K562 (cell line): ENCODE results near the gene RPS6KA2. TPM values are rescaled to one million over a fixed set of nuclear protein-coding genes. Genes with fewer than 3 reads are reported as not detected.

Source experiments
- ATAC-seq: fragments of 200-7000 bp; cut with Tn5 transposase; 3 replicates; pipeline ENCODE4 v1.9.1; 2020; ENCODE audit warnings: moderate library complexity
- BruUV-seq: library from RNA; stranded (reverse); fragments of 400-500 nt; replicated peaks from 2 replicates; lab custom pipeline; 2021; lab: Mats Ljungman, UMichigan
- CTCF ChIA-PET: fragments of 300-600 bp; formaldehyde crosslinking; extraction: SDS; loops from one replicate; lab custom pipeline; 2021; ENCODE audit warnings: low intra/inter-chr PET ratio; lab: Yijun Ruan, JAX
- POLR2A ChIA-PET: fragments of 300-600, 350-650 bp; sonication (Branson Sonifier 250); formaldehyde crosslinking; extraction: SDS; loops from one replicate; lab custom pipeline; 2021; ENCODE audit warnings: antibody characterized with exemption, inconsistent platforms; lab: Yijun Ruan, JAX
- DNase-seq, 4 experiments: peaks; one replicate each; pipeline versions ENCODE4 v3.0.0 to v3.0.0-alpha.2; 2011 to 2018; ENCODE audit warnings: low spot score in 3 of 4, mixed read lengths in 3 of 4; ENCODE audit errors: extremely low read depth in 1 of 4
- FAIRE-seq: peaks from 2 replicates; lab custom pipeline; 2011; peaks lifted over from hg19 to GRCh38; lab: Jason Lieb, UNC
- H2AFZ ChIP-seq: 2 replicates; pipeline ENCODE4 v1.6.0; 2011; ENCODE audit warnings: low read depth, low read length, control low read depth, inconsistent platforms
- H3K27ac ChIP-seq: fragments of 200-600 bp; 3 replicates; pipeline ENCODE4 v1.8.0; 2011; ENCODE audit warnings: low read depth, mild to moderate bottlenecking, control low read depth, inconsistent platforms, low read length, moderate library complexity, mixed read lengths; ENCODE audit errors: extremely low read depth
- H3K27me3 ChIP-seq, 2 experiments: fragments of 300-600 bp in 1 of 2; 2 replicates in 1 of 2; 3 replicates in 1 of 2; pipeline versions ENCODE4 v1.6.0 to v1.8.0; 2011; ENCODE audit warnings: inconsistent platforms in 2 of 2, low read length in 2 of 2, mild to moderate bottlenecking in 1 of 2, mixed read lengths in 1 of 2, moderate library complexity in 1 of 2; ENCODE audit not compliant: control insufficient read depth in 2 of 2, insufficient read depth in 2 of 2
- H3K36me3 ChIP-seq: fragments of 300-600 bp; 3 replicates; pipeline ENCODE4 v1.8.0; 2011; ENCODE audit warnings: mild to moderate bottlenecking, low read length, inconsistent platforms; ENCODE audit not compliant: control insufficient read depth, insufficient read depth
- H3K4me1 ChIP-seq, 2 experiments: fragments of 200-600 bp in 1 of 2; replicated peaks in 1 of 2; 2 replicates in 1 of 2; 3 replicates in 1 of 2; pipeline versions ENCODE4 v1.5.1 to v1.8.0; 2011; ENCODE audit warnings: inconsistent platforms in 2 of 2, low read length in 2 of 2, mild to moderate bottlenecking in 1 of 2, mixed read lengths in 1 of 2, moderate library complexity in 1 of 2; ENCODE audit not compliant: control insufficient read depth in 2 of 2, insufficient read depth in 2 of 2
- H3K4me2 ChIP-seq: 2 replicates; pipeline ENCODE4 v1.6.1; 2011; ENCODE audit warnings: low read length, control low read depth, inconsistent platforms, mixed read lengths; ENCODE audit not compliant: insufficient read depth
- H3K4me3 ChIP-seq: fragments of 200-600 bp; sonication (generic), shearing (Covaris generic); 2 replicates; pipeline ENCODE4 v1.5.1; 2016; ENCODE audit warnings: control low read depth, inconsistent platforms
- H3K79me2 ChIP-seq: fragments of 200-600 bp; 3 replicates; pipeline ENCODE4 v1.8.0; 2011; ENCODE audit warnings: low read length, inconsistent platforms; ENCODE audit not compliant: control insufficient read depth, insufficient read depth
- H3K9ac ChIP-seq, 2 experiments: 2 replicates each; pipeline versions ENCODE4 v1.6.0 to v1.6.1; 2011; ENCODE audit warnings: low read depth in 2 of 2, low read length in 2 of 2, control low read depth in 1 of 2, inconsistent platforms in 1 of 2, mild to moderate bottlenecking in 1 of 2, mixed read lengths in 1 of 2; ENCODE audit not compliant: insufficient read depth in 1 of 2
- H3K9me1 ChIP-seq: one replicate; pipeline ENCODE4 v1.6.0; 2011; ENCODE audit warnings: inconsistent platforms, mild to moderate bottlenecking, low read length, moderate library complexity; ENCODE audit not compliant: control insufficient read depth, insufficient read depth
- H3K9me3 ChIP-seq: replicated peaks from 2 replicates; pipeline ENCODE4 v1.5.1; 2011; ENCODE audit warnings: low read depth, low read length, inconsistent platforms; ENCODE audit not compliant: control insufficient read depth, insufficient read depth
- H4K20me1 ChIP-seq: replicated peaks from 2 replicates; pipeline ENCODE4 v1.6.1; 2011; ENCODE audit warnings: low read length, inconsistent platforms, mixed read lengths; ENCODE audit not compliant: control insufficient read depth, insufficient read depth
- ATF7 ChIP-seq: fragments of 450-650 bp; IDR thresholded peaks from 2 replicates; pipeline ENCODE4 v1.7.1; 2014; ENCODE audit warnings: mild to moderate bottlenecking, moderate library complexity
- CEBPZ ChIP-seq: fragments of 150-350 bp; IDR thresholded peaks from 2 replicates; pipeline ENCODE4 v1.6.1; 2014; ENCODE audit warnings: low read depth, mild to moderate bottlenecking, low read length, borderline replicate concordance
- FIP1L1 ChIP-seq: fragments of 200-400 bp; formaldehyde crosslinking; IDR thresholded peaks from 2 replicates; pipeline ENCODE4 v1.6.1; 2018; ENCODE audit warnings: mild to moderate bottlenecking, low read depth, low read length; ENCODE audit not compliant: poor library complexity, severe bottlenecking
- KDM4B ChIP-seq, 2 experiments: fragments of 450-650 bp in 1 of 2; sonication (generic) in 1 of 2; IDR thresholded peaks; 2 replicates each; pipeline ENCODE4 v1.6.1; 2016 to 2017; ENCODE audit warnings: borderline replicate concordance in 2 of 2, antibody characterized with exemption in 1 of 2, low read depth in 1 of 2, mild to moderate bottlenecking in 1 of 2
- MYC ChIP-seq, 2 experiments: fragments of 250-450 bp in 1 of 2; sonication (Bioruptor Pico) in 1 of 2; IDR thresholded peaks; 2 replicates each; pipeline versions ENCODE4 v1.5.1 to v1.6.1; 2012 to 2021; ENCODE audit warnings: low read depth in 2 of 2, borderline replicate concordance in 1 of 2, improper control_type of control experiment in 1 of 2, low read length in 1 of 2, mild to moderate bottlenecking in 1 of 2, moderate library complexity in 1 of 2
- PRPF4 ChIP-seq: fragments of 200-400 bp; formaldehyde crosslinking; IDR thresholded peaks from one replicate; pipeline ENCODE4 v1.6.1; 2017; ENCODE audit warnings: low read length, low read depth, mild to moderate bottlenecking; ENCODE audit not compliant: insufficient read depth, poor library complexity, severe bottlenecking
- RBM25 ChIP-seq: fragments of 200-400 bp; formaldehyde crosslinking; IDR thresholded peaks from 2 replicates; pipeline ENCODE4 v1.6.1; 2018; ENCODE audit warnings: low read length, low read depth, moderate library complexity; ENCODE audit not compliant: severe bottlenecking
- RBM34 ChIP-seq: fragments of 200-400 bp; formaldehyde crosslinking; IDR thresholded peaks from 2 replicates; pipeline ENCODE4 v1.6.1; 2018; ENCODE audit warnings: low read length, borderline replicate concordance; ENCODE audit not compliant: insufficient read depth
- TEAD2 ChIP-seq: fragments of 450-650 bp; IDR thresholded peaks from 2 replicates; pipeline ENCODE4 v1.6.1; 2016; ENCODE audit warnings: missing genetic modification characterization, control low read depth, missing compliant biosample characterization
- ZFP91 ChIP-seq: sonication (generic); formaldehyde crosslinking; IDR thresholded peaks from 2 replicates; pipeline ENCODE4 v1.8.0; 2022; ENCODE audit warnings: mild to moderate bottlenecking, missing genetic modification reagents
- WGBS: fragments of 100-300 bp; shearing (Covaris generic); methylation state at CpG from one replicate; pipeline ENCODE4 v1.1.6; 2016; ENCODE audit warnings: low coverage, mixed read lengths; ENCODE audit not compliant: insufficient coverage; ENCODE audit errors: missing lambda C conversion rate; 5-methylcytosine and 5-hydroxymethylcytosine counted together
- in situ Hi-C: fragments of 300-500 bp; cut with MboI; formaldehyde crosslinking; loops from 4 replicates; pipeline ENCODE4 v1.15.0; 2018; ENCODE audit warnings: inconsistent platforms, mixed read lengths
- intact Hi-C: fragments of 100-400 bp; cut with micrococcal nuclease; formaldehyde crosslinking; loops from 2 replicates; pipeline ENCODE4 v1.14.2; 2022
- polyA plus RNA-seq, 8 experiments: library from polyadenylated mRNA; depleted of rRNA in 4 of 8; stranded (reverse) in 5 of 8; unstranded in 3 of 8; fragments of >200 nt; fragmentation: Nextera tagmentation in 2 of 8; fragmentation: Illumina TruSeq in 1 of 8; extraction: Ambion mirVana in 2 of 8; extraction: Trizol in 1 of 8; gene quantifications; 2 replicates each; pipeline versions ENCODE4 v1.2.1 to v1.2.3, GENCODE V29; 2011 to 2014; ENCODE audit warnings: inconsistent platforms in 1 of 8, missing spikeins in 1 of 8
- total RNA-seq, 7 experiments: library from RNA; depleted of rRNA in 6 of 7; stranded (reverse); fragments of >200 nt in 6 of 7; fragmentation: Illumina TruSeq in 2 of 7; extraction: Trizol in 2 of 7; gene quantifications; 2 replicates each; pipeline versions ENCODE4 v1.2.1 to v1.2.3, GENCODE V29; 2011 to 2021; ENCODE audit warnings: low replicate concordance in 1 of 7
- TF ChIP-seq, protein P1 (sequence below): fragments of 450-650 bp; formaldehyde crosslinking; conservative IDR thresholded peaks from 2 replicates; pipeline ENCODE4 v1.4.0; 2022; ENCODE audit warnings: mild to moderate bottlenecking, missing genetic modification characterization

RPS6KA2 gene
- total and polyA plus RNA-seq, 9 of the 15 experiments (the other 6 are each of a cell fraction or from before 2014, with no cell fraction given): 0.29 to 1.00 (median 0.53) TPM

DNA sequence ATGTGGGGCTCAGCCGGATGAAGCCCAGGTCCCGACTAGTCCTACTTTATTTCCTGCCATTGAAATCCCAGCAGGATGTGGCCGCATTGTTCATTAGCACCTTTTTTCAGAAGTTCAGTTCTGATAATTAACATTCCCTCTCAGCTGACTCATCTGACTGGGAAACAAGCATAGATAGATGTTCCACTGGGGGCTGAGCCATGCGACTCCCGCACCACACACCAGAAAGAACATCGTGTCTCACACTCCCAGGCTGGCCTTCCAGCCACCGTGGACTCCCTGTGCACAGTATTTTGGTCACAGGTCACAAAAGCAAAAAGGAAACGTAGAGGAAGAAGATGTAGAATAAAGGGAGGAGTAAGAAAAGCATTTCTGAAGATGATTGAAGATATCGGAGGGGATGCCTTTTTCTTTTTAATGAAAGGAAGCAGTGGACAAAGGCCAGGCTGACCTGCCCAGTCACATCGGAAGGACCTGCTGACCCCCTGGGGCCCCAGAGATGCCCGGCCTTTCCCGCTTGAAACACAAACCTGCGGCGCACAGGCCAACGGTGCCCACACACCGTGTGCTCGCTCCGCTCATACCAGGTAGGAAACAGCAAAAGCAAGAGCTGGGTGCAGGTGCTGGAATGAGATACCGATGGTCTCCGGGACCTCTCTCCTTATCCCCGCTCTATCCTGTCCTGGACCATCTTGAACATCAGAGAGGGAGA is 11.8 kb downstream of the RPS6KA2 start (continued):
- TF ChIP-seq FIP1L1: no peak
- no peak for TF ChIP-seq ATF7
- no peak for TF ChIP-seq MYC (IDR thresholded peaks at IDR 0.05; ENCODE audit: low read depth, low read length)
- no peak for TF ChIP-seq MYC (CRISPR knock-in tag; IDR thresholded peaks at IDR 0.05; ENCODE audit: borderline replicate concordance, low read depth)
- no peak for TF ChIP-seq ZFP91 (CRISPR knock-in tag)
- TF ChIP-seq, protein P1, sequence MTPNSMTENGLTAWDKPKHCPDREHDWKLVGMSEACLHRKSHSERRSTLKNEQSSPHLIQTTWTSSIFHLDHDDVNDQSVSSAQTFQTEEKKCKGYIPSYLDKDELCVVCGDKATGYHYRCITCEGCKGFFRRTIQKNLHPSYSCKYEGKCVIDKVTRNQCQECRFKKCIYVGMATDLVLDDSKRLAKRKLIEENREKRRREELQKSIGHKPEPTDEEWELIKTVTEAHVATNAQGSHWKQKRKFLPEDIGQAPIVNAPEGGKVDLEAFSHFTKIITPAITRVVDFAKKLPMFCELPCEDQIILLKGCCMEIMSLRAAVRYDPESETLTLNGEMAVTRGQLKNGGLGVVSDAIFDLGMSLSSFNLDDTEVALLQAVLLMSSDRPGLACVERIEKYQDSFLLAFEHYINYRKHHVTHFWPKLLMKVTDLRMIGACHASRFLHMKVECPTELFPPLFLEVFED (CRISPR knock-in tag): no peak

DNA sequence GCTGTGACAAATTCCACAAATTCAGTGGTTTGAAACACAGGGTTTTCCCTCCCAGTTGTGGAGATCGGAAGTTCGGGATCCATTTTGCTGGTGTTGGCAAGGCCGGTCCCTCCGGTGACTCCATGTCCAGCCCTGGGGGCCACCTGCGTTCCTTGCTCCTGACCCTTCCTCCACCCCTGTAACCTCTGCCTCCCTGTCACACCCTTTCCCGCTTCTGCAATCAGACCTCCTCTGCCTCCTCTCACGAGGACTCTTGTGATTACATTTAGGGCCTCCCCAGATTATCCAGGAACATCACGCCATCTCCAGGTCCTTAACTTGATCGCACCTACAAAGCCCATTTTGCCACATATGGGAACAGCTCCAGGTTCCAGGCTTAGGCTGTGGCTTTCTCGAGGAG is 12.5 kb downstream of the RPS6KA2 start:
- Histone ChIP-seq H3K4me1 (no peaks in the 10 kb centered on the region), H3K79me2 (no peaks in the 10 kb centered on the region), H3K4me3 (no peak overlapping the region), H3K9ac (no peak overlapping the region), H3K4me2 (no peak overlapping the region), H3K9me1 (no peaks in the 10 kb centered on the region), H2AFZ (no peak overlapping the region), H4K20me1 (peaks cover 6% of the 10 kb centered on the region; the same call in 1 of the 2 replicates), H3K27me3 (peaks cover 61 to 82% of the 10 kb centered on the region in 2 experiments), H3K27ac (no peak overlapping the region), H3K36me3 (no peaks in the 10 kb centered on the region), H3K9me3 (no peaks in the 10 kb centered on the region)
- DNase-seq: no peak
- ChIA-PET CTCF (no interaction called here), POLR2A (no interaction called here)
- no peak for TF ChIP-seq CEBPZ
- no peak for TF ChIP-seq TEAD2 (tag)
- no peak for TF ChIP-seq PRPF4
- no peak for TF ChIP-seq RBM34
- TF ChIP-seq KDM4B (IDR thresholded peaks at IDR 0.05; ENCODE audit: borderline replicate concordance in 2 of 2, low read depth in 1 of 2): no peak
- no peak for TF ChIP-seq RBM25
- intact Hi-C loops (no loop called here), in situ Hi-C loops (no loop called here)
- 2% methylated on average over 10 of the region's 10 CpGs for WGBS
- ATAC-seq: no peak
- FAIRE-seq: no peak
- BruUV-seq: no TSS peak
